Measurements from ENCODE around the gene AATK.

Gene AATK

DNA sequence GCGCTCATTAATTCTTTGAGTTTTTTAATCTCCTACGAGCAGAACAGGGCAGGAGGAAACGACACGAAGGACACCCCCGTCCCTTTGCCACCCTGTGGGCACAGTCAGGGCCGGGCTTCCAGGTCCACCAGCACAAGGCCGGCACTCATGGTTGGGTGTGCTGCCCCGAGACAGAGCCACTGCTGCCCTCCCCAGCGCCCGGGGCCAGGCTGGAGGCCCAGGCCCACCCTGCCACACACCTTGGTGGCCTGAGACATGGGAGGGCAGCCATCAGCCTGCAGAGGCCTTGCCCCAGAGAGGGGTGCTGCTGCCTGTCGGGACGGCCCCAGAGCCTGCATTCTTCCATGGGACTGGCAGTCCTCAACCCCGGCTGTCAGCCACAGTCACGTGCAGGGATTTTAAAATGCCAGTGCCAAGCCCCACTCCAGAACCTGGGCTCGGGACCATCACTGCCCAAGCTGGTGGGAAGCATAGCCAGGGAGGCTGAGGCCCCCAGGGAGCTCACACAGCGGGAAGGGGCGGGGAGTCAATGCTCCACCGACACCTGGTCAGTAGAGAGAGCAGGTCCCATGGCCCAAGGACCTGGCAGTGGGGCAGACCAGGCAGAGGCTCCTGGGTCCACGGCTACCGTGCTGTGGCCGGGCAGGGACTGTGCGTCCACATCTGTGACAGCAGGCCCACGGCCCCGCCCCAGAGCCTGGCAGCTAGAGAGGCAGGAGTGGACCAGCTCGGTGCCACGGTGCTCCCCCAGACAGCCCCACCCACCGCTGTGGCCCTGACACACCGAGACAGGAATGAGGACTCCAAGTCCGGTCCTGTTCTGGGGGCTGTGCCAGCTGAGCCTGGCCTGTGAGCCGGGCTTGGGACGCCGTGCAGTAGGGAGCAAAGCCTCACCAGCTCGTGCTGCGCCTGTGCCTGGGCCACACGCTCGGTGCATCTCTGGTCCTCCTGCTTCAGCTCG is 29.2 kb upstream of the AATK start:
- DNase-seq = no peak

DNA sequence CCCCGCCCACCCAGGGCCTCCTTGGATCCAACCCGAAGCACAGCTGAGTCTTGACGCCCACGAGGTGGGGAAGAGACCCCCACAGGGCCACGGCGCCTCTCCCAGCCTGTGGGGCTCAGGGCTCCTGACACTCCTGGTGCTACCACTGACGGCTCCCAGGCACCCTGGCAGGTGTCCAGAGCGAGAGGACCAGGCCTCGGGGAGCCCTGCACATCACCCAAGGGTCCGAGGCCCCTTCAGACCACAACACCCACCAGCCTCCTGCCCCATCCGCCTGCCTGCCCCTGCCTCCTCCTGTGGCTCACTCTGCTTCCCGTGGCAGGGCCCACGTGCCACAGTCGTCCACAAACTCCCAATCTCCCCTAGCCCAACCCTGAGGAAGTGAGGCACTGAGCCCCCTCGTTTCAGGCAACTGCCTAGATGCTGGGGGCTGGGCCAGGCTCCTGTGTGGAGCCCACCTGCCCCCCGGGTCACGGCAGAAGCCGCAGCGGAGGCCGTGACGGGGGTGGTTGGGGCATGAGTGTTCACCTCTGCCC is 28.3 kb upstream of the AATK start:
- no peak for DNase-seq

GRCh38 chr17:81193470-81194224 is 27.6 kb upstream of the AATK start:
- DNase-seq = no peak

GRCh38 chr17:81193051-81193410 is 27.0 kb upstream of the AATK start:
- DNase-seq = no peak

DNA sequence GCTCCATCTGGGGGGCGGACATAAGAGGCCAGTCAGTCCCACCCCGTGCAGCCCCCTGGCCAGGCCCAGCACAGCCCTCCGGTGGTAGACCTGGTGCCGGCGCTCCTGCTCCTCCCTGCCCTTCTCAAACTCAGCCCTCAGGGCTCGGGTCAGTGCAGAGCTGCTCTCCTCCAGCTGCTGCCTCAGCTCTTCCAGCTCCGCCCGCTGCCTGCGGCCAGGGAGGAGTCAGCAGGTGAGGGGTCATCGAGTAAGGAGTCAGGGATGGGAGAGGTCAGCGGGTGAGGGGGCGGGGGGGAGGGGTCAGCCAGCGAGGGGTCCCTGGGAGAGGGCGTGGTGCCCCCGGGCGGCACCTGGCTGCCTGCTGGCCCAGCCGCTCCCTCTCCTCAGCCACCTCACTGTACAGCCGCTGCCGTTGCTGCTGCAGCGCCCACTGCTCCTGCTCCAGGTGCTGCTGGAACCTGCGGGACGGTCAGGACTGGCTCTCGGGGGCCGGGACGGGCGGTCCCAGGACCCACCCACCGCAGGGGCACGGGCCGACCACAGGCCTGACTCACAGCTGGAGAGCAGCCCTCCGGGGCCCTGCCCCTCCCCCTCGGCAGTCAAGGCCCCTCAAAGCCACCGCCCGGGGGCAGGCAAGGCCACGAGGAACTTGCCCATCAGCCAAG is 26.5 kb upstream of the AATK start:
- DNase-seq = no peak

DNA sequence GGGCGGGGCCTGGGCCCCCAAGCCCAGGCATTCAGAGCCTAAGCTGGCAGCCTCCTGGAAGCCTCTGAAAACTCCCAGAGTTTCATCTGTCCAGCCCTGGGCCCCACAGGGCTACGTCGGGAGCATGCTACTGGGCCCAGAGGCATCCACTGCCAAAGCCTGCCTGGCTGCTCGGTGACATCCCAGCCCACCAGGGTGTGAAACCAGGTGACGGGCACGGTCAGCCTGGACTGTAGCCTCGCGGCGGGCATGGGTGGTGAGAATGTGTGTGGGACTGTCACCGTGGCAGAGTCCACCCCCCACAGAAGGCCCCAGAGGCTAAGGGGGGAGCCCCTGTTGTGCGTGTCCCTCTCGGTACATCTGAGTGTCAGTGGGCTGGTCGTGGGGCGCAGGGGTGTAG is 25.6 kb upstream of the AATK start:
- no peak for DNase-seq

- DNase-seq = no peak
Observed at GRCh38 chr17:81191116-81191515, 25.1 kb upstream of the AATK start.

- DNase-seq = no peak
Observed at GRCh38 chr17:81190591-81190990, 24.6 kb upstream of the AATK start.

DNA sequence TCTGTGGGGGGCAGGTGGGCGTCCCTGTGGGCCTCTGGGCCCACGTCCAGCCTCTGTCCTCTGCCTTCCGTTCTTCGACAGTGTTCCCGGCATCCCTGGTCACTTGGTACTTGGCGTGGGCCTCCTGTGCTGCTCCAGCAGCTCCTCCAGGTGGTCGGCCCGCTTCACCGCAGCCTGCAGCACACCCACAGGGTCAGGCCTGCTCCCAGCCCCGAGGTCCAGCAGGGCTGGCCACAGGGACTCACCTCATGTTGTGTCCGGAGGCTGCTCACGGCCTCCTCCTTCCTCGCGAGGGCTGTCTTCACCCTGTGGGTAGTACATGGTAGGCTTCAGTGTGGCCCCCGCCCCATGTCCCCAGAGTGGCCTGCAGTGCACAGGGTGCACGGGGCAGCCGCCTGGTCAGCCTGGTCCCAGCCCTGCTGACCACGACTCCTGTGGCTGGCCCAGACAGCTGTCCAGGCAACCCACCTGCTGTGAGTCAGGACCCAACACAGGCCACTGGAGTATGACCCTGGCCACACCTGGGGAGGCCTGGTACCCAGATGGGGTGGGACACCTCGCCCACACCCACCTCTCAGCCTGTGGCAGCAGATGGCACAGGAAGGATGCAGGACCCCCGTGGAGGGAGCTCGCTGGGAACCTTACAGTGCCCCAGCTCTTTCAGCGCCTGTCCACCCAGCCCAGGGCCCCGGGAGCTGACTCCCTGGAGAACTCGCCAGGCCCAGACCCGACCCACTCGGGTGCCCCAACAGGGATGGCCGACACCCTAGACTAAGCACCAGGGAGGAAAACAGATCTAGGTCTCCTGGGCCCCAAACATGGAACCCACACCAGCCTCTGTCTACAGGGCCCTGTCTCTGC is 23.9 kb upstream of the AATK start:
- DNase-seq = no peak

GRCh38 chr17:81189016-81189415 is 23.0 kb upstream of the AATK start:
- no peak for DNase-seq

DNA sequence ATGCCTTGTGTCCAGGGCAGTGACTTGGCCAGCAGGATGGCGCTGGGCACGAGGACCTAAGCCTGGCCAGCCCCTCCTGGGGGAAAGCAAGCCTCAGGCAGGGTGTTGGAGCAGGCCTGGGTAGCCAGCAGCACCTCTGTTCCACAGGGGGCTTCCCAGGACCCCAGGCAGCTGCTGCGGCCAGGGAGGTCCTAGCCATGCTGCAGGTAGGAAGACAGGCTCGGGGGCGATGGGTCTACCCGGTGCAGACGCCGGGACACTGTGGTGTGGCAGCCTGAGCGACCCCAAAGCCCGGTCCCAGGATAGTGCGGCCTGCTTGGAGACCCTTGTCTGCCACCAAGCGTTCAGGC is 22.4 kb upstream of the AATK start:
- no peak for DNase-seq

DNA sequence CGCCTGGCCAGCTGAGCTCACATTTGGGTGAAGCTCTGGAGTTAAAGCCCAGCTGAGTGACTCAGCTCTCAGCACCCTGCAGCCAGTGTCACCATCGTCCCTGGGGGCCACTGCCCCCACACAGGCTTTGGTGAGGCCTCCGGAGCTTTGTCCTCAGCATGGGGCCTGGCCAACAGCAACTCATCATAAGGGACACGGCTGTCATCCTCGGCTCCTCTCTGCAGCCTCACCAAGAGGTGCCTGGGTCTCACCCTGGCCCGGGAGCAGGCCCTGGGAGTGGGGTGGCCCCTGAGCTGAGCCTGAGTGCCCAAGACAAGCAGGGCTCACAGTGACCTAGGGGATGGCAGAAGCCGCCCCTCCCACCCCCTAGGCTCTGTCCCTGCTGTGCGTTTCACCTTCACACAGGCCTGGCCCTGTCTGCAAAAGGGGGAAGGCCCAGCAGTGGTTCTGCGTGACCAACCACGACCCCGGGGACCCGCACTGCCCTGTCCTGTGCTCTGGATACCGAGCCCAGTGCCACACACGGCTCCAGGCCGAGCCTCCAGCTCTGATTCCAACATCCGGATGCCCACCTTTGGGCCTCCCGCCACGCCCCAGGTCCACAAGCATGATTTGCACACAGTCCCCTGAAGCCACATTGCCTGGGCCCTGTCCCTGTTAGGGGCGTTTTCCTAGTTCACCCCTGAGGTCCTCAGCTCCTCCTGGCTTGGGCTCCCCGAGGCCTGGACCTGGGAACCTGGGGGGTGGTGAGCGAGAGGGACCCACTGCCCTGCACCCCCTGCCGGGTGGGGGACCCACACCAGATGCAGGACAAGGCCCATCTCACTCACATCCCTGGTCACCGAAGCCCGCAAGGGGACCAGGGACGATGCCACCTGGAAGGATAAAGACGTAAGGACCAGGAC is 21.8 kb upstream of the AATK start:
- DNase-seq = no peak

- DNase-seq = no peak
Observed at GRCh38 chr17:81187120-81187519, 21.1 kb upstream of the AATK start.

- no peak for DNase-seq
Observed at GRCh38 chr17:81186203-81186602, 20.2 kb upstream of the AATK start.

DNA sequence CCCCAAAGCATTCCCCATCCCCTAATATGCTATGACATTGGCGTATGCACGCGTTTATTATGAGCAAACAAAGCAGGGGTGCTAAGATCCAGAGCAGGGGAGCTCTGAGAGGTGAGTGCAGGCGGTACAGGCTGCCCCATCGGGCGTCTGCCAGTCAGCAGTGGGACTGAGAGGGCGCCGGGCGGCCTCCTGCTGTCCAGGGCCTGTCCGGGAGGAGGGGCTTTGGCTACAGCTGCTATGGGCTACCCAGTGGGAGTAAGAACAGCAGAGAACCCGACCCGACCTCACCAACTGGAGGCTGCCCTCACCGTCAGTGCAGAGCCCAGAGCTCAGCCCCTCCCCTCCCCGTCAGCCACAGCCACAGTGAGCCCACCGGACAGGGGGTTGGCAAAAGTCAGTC is 18.5 kb upstream of the AATK start:
- no peak for DNase-seq

DNA sequence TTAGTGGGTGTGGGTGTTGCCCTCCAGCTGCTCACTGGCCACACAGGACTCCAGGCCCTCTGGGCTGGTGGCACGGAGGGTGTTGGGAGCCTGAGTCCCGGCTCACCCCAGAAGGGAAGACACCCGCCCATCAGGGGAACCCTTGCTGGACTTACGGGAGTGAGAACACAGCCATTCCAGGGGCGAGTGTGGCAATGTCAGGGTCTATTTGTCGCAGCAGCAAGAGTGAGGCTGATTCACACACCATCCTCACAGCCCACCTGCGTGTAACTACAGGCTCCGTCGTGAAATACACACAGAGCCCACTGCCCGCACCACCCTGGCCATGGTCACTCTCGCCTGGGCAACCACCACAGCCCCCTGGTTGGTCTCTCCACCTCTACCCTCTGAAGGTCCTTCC is 17.8 kb upstream of the AATK start:
- no peak for DNase-seq

GRCh38 chr17:81183316-81183715 is 17.3 kb upstream of the AATK start:
- no peak for DNase-seq

GRCh38 chr17:81182596-81182995 is 16.6 kb upstream of the AATK start:
- DNase-seq = no peak

DNA sequence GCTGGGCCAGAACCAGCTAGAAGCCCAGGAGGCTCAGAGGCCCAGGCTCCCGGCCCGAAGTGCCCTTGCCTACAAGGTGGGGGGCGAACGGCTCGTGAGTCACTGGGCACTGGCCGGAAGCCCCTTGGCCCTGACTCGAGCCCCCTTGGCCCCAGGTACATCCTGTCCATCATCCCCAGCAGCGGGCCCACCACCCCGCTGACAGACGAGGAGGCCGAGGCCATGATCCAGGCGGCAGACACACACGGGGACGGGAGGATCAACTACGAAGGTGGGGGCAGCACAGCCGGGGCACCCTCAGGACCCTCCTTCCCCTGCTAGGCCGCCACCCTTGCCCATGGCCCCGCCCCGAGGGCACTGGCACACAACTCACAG is 15.8 kb upstream of the AATK start:
- no peak for DNase-seq

DNA sequence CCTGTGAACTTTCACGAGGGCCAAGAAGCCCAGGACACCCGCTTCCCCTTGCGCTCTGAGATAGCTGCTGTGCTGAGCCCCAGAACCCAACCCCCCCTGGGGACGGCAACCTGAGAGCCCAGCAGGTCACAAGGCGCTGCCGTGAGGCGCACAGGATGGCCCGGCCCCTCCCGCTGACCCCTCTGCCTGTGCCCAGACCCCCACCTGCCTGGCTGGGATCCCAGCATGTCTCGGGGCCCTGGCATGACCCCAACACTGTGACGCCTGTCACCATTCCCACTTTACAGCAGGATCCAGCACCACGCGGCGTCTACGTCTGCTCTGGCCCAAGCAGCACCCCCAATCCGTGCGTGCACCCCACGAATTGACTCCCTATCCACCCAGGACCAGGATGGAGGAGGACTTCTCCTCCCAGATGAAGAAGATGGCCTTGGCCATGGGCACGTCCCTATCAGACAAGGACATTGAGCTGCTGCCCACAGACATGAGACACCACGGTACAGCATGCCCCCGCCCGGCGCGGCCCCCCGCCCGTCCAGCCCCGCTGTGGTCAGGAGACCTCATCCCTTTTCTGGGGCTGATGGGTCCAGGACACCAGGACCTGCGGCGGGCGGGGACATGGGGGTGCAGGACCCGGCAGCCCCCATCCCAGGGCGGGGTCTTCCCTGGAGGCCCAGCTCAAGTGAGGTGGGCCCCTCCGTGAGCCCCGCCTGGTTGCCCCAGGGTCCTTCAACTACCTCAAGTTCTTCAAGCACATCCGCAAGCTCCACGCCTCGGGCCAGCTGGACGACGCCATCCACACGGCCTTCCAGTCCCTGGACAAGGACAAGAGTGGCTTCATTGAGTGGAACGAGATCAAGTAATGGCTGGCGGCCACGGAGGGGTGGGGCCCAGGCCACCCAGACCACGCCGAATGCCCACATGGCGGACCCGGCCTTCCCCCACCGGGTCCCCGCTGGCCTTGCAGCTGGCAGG is 15.1 kb upstream of the AATK start:
- DNase-seq = no peak
